GM18951 (cell line): ENCODE data around the gene PAK1.
"Not testable (repeated sequence)": the region's sequence is repeated elsewhere in the genome, so short reads cannot be mapped to it uniquely, and the experiment has no call there.

Source experiments
- POLR2A ChIP-seq: IDR thresholded peaks from 4 replicates; pipeline ENCODE4 v1.6.1; 2011; ENCODE audit warnings: mild to moderate bottlenecking; ENCODE audit not compliant: insufficient read length, insufficient read depth; ENCODE audit errors: extremely low read depth
- in situ Hi-C: fragments of 300-500 bp; cut with MboI; formaldehyde crosslinking; loops from one replicate; pipeline ENCODE4 v1.12.0; 2022; ENCODE audit warnings: low sequenced_read_pairs, mixed read lengths, inconsistent platforms; ENCODE audit not compliant: unreplicated experiment

PAK1 gene

GRCh38 chr11:77503006-77503405, 29.1 kb upstream of the PAK1 start:
- in situ Hi-C loops, result no loop called here
- no peak for TF ChIP-seq POLR2A

DNA sequence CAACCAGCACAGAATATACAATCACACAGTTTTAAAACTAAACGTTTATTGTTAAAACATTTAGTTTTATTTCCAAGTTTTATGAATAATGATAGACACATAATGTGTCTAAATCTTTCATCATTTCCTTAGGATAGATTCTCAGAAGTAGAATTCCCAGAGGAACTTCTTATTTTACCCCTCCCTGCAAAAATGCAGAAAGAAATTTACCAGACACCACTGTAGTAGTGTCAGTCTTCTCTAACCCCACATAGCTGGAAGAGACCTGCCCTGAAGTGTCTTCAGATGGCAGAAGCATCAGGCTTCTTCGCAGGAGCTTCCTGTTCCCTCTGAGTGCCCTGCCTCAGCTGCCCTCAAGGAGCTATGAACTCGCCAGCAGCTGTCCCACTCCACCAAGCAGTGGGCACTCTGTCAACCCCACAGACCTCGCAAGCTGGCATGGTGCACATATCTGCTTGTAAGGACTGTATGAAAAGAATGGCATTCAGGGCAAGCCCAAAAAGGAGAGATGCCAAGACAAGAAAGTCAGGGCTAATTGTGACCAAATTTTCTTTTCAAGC, 28.5 kb upstream of the PAK1 start:
- TF ChIP-seq POLR2A, result no peak
- in situ Hi-C loops, result no loop called here

- in situ Hi-C loops, result no loop called here
- TF ChIP-seq POLR2A, result no peak
These were observed 27.9 kb upstream of the PAK1 start for GRCh38 chr11:77501758-77502157.

DNA sequence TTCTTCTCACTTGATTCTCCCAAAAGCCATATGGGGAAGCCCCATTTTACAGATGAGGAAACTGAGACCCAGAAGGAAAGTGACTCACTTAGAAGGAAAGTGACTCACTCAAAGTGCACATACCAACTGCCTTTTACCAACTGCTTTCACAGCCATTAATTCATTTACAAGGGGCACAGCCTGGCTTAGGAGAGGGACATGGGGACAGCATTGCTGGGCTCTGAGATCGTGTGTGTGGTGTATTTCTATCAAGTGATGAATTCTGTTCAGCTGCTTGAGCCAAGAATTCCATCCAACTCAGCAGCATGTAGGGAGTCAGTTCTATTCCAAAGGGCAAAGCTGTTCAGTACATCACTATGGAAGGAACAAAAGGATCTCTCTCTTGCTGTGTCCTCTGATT, 23.5 kb upstream of the PAK1 start:
- TF ChIP-seq POLR2A, result no peak
- in situ Hi-C loops, result no loop called here

DNA sequence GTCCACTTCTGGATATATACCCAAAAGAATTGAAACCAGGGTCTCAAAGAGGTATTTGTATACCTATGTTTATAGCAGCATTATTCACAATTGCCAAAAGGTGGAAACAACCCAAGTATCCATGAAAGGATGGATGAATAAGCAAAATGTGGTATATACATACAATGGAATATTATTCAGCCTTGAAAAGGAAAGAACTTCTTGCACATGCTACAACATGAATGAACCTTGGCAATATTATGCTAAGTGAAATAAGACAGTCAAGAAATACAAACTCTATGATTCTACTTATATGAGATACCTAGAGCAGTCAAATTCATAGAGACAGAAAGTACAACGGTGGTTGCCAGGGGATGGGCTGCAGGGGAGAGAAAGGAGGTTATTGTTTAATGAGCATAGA, 21.6 kb upstream of the PAK1 start:
- in situ Hi-C loops, result no loop called here
- TF ChIP-seq POLR2A, result no peak

GRCh38 chr11:77490035-77490434, 16.1 kb upstream of the PAK1 start:
- in situ Hi-C loops, result not testable (repeated sequence)

DNA sequence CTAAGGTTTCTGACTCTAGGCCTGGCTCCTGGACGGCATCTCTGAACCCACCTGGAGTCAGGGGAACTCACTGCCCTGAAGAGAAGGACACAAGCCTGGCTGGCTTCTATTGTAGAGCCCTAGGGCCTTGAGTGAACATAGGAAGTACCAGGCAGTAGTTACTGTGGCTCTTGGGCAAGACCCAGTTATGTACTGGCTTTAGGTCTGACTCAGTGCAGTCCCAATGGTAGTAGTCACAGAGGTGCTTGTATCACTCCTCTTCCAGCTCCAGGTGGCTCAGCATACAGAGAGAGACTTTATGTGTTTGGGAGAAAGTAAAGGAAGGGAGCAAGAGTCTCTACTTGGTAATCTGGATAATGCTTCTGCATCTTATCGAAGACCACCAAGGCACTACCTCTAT, 13.9 kb upstream of the PAK1 start:
- in situ Hi-C loops, result no loop called here
- TF ChIP-seq POLR2A, result no peak

DNA sequence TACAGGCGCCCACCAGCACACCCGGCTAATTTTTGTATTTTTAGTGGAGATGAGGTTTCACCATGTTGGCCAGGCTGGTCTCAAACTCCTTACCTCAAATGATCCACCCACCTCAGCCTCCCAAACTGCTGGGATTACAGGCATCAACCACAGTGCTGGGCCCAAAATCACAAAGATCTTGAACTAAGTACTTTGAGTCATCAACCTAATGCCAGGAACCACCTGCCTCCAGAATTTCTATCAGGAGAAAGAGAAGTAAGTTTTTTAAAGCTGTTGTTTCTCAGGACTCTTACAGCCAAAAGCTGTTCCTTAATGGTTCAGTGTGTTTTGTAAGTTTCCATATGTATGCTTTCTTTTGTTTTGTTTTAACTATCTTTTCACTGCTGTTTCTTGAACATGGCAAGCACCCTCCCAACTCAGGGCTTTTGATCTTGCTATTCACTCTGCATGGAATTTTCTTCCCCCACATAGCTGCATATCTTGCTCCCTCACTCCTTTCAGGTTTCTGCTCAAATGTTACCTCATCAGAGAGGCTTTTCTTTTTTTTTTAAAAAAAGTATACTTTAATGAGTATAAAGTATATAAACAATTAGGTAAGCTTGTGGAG, 6.0 kb upstream of the PAK1 start:
- in situ Hi-C loops, result no loop called here
- no peak for TF ChIP-seq POLR2A

DNA sequence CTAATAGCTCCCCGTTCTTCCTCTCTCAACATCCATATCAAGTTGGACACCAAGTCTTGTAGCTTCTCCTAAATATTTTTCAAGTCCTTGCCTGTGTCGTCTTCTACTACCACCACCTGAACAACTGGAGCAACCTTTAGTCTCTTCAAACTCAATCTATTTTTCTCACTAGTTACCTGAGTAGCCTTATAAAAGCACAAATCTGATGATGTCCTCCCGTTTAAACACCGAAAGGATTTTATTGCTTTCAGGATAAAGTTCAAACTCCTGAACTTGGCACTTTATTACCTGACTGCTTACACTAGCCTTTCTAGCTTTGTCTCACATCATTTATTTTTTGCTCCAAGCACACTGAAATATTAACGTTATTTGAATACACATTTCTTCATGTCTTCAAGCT, 1.3 kb upstream of the PAK1 start:
- in situ Hi-C loops, result no loop called here
- no peak for TF ChIP-seq POLR2A

- in situ Hi-C loops, result no loop called here
- no peak for TF ChIP-seq POLR2A
These were observed 778 bp upstream of the PAK1 start for GRCh38 chr11:77474684-77475060.

GRCh38 chr11:77472991-77473800, 698 bp downstream of the PAK1 start:
- in situ Hi-C loops, result no loop called here

DNA sequence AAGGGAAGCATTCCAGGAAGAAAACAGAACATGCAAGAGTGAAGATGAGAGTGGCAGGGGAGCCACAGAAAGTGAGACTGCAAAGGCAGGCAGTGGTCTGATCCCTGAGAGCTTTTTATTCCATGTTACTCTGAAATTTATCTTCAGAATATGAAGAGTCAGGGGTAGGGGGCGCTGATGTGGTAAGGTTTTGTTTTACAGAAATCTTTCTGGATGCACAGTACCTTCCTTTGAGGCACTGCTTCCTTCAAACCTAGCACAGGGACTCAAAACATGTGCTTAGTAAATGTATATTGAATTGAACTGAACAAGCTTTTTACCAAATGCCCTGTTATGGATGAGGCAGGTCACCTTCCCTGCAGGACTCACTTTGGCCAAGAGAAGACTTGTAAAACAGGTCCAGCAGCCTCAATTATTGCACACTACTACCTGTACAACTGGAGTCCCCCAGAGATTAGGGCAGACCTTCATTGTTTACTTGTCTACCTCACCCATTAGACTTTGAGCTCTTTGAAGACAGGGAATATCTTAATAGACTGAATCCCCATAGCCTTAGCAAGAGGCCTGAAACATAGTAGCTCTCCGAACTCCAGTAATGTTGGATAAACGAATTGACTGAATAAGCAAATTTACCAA, 2.2 kb downstream of the PAK1 start:
- in situ Hi-C loops, result no loop called here
- TF ChIP-seq POLR2A, result no peak

More at GRCh38 chr11:77472991-77473800, 698 bp downstream of the PAK1 start:
- peak; percentile 44 for TF ChIP-seq POLR2A

DNA sequence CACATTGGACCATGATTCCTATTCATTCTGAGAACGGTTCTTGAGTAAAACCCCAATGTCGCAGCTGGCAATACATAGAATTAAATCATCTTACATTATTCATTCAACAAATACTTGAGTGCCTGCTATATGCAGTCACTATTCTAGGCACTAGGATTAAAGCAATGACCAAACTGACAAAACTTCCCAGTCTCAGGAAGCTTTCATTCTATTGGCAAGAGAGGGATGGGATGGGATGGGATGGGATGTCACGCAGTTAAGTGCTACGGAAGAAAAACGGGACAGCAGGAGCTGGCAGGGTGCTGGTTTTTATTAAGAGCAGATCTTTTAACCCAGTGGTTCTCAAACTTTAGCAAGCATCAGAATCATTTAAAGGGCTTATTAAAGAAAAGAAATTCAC, 2.9 kb downstream of the PAK1 start:
- in situ Hi-C loops, result no loop called here
- no peak for TF ChIP-seq POLR2A

DNA sequence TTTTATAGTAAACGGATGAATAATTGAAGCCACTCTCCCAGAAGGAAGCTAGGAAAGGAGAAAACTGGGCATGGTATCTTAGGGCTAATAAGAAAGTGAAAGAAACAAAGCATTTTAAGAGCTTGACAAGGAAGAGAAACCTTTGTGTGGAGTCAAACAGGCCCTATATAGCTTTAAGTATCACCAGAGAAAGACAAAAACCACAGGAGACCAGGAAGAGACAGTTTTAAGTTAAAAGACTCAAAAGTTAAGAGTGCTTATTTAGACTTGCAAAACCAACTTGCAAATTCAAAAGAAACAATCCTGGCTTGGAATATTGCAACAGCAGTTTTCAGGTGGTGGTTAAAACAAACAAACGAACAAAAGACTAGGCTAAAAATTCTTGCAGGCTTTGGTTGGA, 3.4 kb downstream of the PAK1 start:
- TF ChIP-seq POLR2A, result no peak
- in situ Hi-C loops, result no loop called here
